ENCODE measurements around the gene TRIM4.

The TRIM4 gene

GRCh38 chr7:99843808-99844207 lies 75.5 kb downstream of the TRIM4 start:
- Histone ChIP-seq H2AFZ (ENCODE audit: low read length) (no peak overlapping the region), H3K9ac (ENCODE audit: low read length) (no peak overlapping the region), H3K4me3 (ENCODE audit: low read length) (no peak overlapping the region), H4K20me1 (ENCODE audit: insufficient read depth, low read length) (no peaks in the 10 kb centered on the region), H3K9me2 (replicated peaks; ENCODE audit: insufficient read depth, low read length) (no peaks in the 10 kb centered on the region), H3F3A (ENCODE audit: insufficient read depth, low read length) (no peaks in the 10 kb centered on the region), H3K36me3 (replicated peaks; ENCODE audit: insufficient read depth, low read length) (no peaks in the 10 kb centered on the region), H3K4me1 (ENCODE audit: low read length) (no peaks in the 10 kb centered on the region), H3K27me3 (replicated peaks; ENCODE audit: insufficient read depth, low read length) (no peaks in the 10 kb centered on the region), H3K27ac (ENCODE audit: low read length) (no peak overlapping the region), H3K79me2 (ENCODE audit: low read length) (no peaks in the 10 kb centered on the region), H3K4me2 (ENCODE audit: low read depth, low read length) (no peak overlapping the region), H3K9me3 (replicated peaks; ENCODE audit: insufficient read depth, low read length) (no peaks in the 10 kb centered on the region)
- no peak for DNase-seq
- no peak for TF ChIP-seq EZH2 (optimal IDR thresholded peaks at IDR 0.05; ENCODE audit: low read depth, low read length)
- TF ChIP-seq EZH2phosphoT487 (IDR thresholded peaks at IDR 0.05; ENCODE audit: low read length) = no peak
- TF ChIP-seq, protein P1, sequence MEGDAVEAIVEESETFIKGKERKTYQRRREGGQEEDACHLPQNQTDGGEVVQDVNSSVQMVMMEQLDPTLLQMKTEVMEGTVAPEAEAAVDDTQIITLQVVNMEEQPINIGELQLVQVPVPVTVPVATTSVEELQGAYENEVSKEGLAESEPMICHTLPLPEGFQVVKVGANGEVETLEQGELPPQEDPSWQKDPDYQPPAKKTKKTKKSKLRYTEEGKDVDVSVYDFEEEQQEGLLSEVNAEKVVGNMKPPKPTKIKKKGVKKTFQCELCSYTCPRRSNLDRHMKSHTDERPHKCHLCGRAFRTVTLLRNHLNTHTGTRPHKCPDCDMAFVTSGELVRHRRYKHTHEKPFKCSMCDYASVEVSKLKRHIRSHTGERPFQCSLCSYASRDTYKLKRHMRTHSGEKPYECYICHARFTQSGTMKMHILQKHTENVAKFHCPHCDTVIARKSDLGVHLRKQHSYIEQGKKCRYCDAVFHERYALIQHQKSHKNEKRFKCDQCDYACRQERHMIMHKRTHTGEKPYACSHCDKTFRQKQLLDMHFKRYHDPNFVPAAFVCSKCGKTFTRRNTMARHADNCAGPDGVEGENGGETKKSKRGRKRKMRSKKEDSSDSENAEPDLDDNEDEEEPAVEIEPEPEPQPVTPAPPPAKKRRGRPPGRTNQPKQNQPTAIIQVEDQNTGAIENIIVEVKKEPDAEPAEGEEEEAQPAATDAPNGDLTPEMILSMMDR (IDR thresholded peaks at IDR 0.05; ENCODE audit: low read length) = no peak

- TF ChIP-seq EZH2 (optimal IDR thresholded peaks at IDR 0.05; ENCODE audit: low read depth, low read length) (no peak), EZH2phosphoT487 (IDR thresholded peaks at IDR 0.05; ENCODE audit: low read length) (no peak)
- TF ChIP-seq, protein P1 (IDR thresholded peaks at IDR 0.05; ENCODE audit: low read length) = no peak
- Histone ChIP-seq H3K4me1 (ENCODE audit: low read length) (0 out of 2 replicates have a peak, but pooled peaks cover 4% of the 10 kb centered on the region), H4K20me1 (ENCODE audit: insufficient read depth, low read length) (no peaks in the 10 kb centered on the region), H3K27ac (ENCODE audit: low read length) (no peak overlapping the region), H3K36me3 (replicated peaks; ENCODE audit: insufficient read depth, low read length) (no peaks in the 10 kb centered on the region), H3K79me2 (ENCODE audit: low read length) (no peaks in the 10 kb centered on the region), H3K27me3 (replicated peaks; ENCODE audit: insufficient read depth, low read length) (no peaks in the 10 kb centered on the region), H3K9ac (ENCODE audit: low read length) (no peak overlapping the region), H3K9me2 (replicated peaks; ENCODE audit: insufficient read depth, low read length) (no peaks in the 10 kb centered on the region), H3F3A (ENCODE audit: insufficient read depth, low read length) (no peaks in the 10 kb centered on the region), H3K4me2 (ENCODE audit: low read depth, low read length) (no peak overlapping the region), H2AFZ (ENCODE audit: low read length) (no peak overlapping the region), H3K4me3 (ENCODE audit: low read length) (no peak overlapping the region), H3K9me3 (replicated peaks; ENCODE audit: insufficient read depth, low read length) (no peaks in the 10 kb centered on the region)
- no peak for DNase-seq
Observed at GRCh38 chr7:99842926-99843325, 76.4 kb downstream of the TRIM4 start.

All from MM.1S (cell line).